Measurements from ENCODE around the gene SHB. TPM values are rescaled to one million over a fixed set of nuclear protein-coding genes. Genes with fewer than 3 reads are reported as not detected.
A peak's percentile ranks its signal among the peaks of the same experiment; 100 is the strongest.

Gene SHB
- polyA plus RNA-seq, 2 of the 4 experiments (the other 2 are of a cell fraction): 15.4 to 22.0 TPM

DNA sequence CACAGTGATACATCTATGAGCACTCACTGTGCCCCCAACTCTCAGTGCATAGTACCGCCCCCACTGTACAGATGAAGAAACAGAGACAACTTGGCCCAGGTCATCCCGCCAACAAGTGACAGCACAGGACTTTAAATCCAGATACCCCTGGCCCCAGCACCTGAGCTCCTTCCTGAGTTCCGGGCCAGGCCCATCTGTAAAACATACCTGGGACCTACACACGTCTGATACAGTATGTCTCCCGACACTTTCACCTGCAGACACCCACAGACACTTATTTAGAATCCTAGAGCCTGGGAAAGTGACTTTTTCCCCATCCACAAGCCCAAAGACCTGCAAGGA, 104.3 kb downstream of the SHB start:
- H3K9me3 ChIP-seq: no peaks in the 10 kb centered on the region
- CTCF ChIA-PET: no interaction called here
- DNase-seq (ENCODE audit: low read depth in 1 of 2, low spot score in 1 of 2): no peak
- peak overlapping the region; percentile 80 for H3K4me2 ChIP-seq
- POLR2A ChIA-PET: no interaction called here
- no peak overlapping the region for H3K4me3 ChIP-seq
- peak overlapping the region; percentile 74 to 85 for H3K27ac ChIP-seq
- FAIRE-seq: no peak
- peaks cover 66% of the 10 kb centered on the region for H3K4me1 ChIP-seq
- 67% methylated on average over 5 of the region's 5 CpGs for WGBS (ENCODE audit: missing lambda C conversion rate)
- peak; percentile 54; the same call in 1 of the 2 replicates for TF ChIP-seq RFX5 (IDR thresholded peaks at IDR 0.05)
- no peak for TF ChIP-seq RCOR1 (IDR thresholded peaks at IDR 0.05; ENCODE audit: low read depth, low read length)
- ATAC-seq: no peak

DNA sequence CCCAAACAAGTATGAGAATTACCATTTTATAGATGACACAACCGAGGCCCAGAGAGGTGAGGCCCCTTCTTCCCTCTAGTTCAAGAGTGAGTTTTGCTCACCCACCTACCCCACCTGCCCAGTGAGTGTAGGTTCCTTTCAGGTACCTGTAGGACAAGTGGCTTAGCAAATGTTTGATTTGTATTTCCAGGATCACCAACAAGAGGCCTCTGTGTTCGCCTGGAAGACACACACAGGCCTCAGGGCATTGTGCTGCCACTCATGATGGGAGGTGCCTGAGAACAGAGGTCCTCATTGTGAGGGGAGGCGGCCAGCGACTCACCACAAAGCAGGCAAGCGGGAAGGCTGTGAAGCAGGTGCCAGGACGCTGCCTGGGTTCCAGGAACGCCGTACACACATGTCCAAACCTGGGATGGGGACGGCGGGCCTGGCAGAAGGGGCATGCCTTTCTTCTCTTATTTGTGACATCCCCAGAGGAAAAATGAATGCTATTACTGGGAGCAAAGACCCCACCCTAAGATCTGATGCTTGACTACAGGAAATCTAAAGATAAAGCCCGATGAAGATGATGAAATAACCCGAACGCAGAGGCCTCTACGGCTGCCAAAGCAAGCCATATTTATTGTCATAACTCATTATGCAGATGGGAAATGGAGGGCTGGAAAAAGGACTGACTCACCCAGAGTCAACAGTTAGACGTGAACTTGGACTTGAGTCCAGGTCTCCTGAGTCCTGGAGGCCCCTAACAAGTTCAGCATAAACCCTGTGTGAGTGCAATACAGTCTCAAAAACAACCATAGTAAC, 104.9 kb downstream of the SHB start:
- FAIRE-seq: no peak
- TF ChIP-seq JUNB (IDR thresholded peaks at IDR 0.05) (peak; percentile 51; the same call in 1 of the 2 replicates), FOSL2 (IDR thresholded peaks at IDR 0.05) (peak; percentile 38; the same call in 1 of the 2 replicates), FOSL2 (CRISPR knock-in tag; IDR thresholded peaks at IDR 0.05) (peak; percentile 61), HDAC2 (IDR thresholded peaks at IDR 0.05) (no peak), KDM5A (IDR thresholded peaks at IDR 0.05) (no peak), ZNF302 (CRISPR knock-in tag; IDR thresholded peaks at IDR 0.05) (no peak), SMC3 (IDR thresholded peaks at IDR 0.05) (no peak), CBX2 (IDR thresholded peaks at IDR 0.05; ENCODE audit: borderline replicate concordance, low read depth) (no peak), EP300 (IDR thresholded peaks at IDR 0.05) (peak in 1 of 2 experiments; percentile 29; a peak in 1 of 5 replicates), CEBPB (IDR thresholded peaks at IDR 0.05) (peak in 1 of 2 experiments; percentile 41; a peak in 2 of 4 replicates), RFX5 (IDR thresholded peaks at IDR 0.05) (no peak)
- TF ChIP-seq, protein P1, sequence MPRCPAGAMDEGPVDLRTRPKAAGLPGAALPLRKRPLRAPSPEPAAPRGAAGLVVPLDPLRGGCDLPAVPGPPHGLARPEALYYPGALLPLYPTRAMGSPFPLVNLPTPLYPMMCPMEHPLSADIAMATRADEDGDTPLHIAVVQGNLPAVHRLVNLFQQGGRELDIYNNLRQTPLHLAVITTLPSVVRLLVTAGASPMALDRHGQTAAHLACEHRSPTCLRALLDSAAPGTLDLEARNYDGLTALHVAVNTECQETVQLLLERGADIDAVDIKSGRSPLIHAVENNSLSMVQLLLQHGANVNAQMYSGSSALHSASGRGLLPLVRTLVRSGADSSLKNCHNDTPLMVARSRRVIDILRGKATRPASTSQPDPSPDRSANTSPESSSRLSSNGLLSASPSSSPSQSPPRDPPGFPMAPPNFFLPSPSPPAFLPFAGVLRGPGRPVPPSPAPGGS (IDR thresholded peaks at IDR 0.05): 0 out of 3 replicates have a peak, but pooled peaks have one; percentile 42
- POLR2A ChIA-PET: no interaction called here
- H3K27ac ChIP-seq: peak overlapping the region; percentile 74 to 85
- peak; percentile 54 to 83 for DNase-seq (ENCODE audit: low read depth in 1 of 2, low spot score in 1 of 2)
- no peak overlapping the region for H3K4me3 ChIP-seq
- peak; percentile 59 to 78; a peak in 4 of 6 replicates for ATAC-seq
- H3K4me1 ChIP-seq: peaks cover 60% of the 10 kb centered on the region
- H3K9me3 ChIP-seq: no peaks in the 10 kb centered on the region
- whole genome bisulfite sequencing (ENCODE audit: missing lambda C conversion rate): 45% methylated on average over 15 of the region's 15 CpGs
- CTCF ChIA-PET: interaction anchor here (5.6 kb wide), 1 partner anchor 50 kb away, joined by 19 read pairs; no protein-coding TSS in a partner anchor
- peak overlapping the region; percentile 80 for H3K4me2 ChIP-seq

DNA sequence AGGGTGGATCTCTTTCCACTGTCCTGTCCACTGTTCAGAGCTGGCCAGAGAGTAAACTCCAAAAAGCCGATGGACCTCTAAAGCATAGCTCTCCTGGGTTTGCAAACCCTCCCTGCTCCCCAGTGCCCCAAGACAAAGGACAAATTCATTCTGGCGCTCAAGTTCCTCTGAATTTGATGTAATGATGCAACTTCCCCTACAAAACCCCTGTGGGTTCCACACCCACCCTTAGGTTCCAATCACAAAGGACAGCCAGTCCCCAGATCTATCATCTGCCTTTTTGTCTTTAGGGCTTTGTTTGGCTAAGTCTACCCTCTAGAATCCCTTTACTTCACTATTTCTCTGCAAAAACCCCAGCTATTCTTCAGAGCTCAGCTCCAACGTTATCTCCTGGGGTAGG, 107.7 kb downstream of the SHB start:
- FAIRE-seq (no peak), DNase-seq (ENCODE audit: low read depth in 1 of 2, low spot score in 1 of 2) (no peak), ATAC-seq (no peak)
- WGBS (ENCODE audit: missing lambda C conversion rate): 96% methylated on average over 3 of the region's 3 CpGs
- Histone ChIP-seq H3K4me3 (no peak overlapping the region), H3K9me3 (no peaks in the 10 kb centered on the region), H3K27ac (peak overlapping the region in 1 of 2 experiments; percentile 5; a peak in 3 of 6 replicates), H3K4me2 (no peak overlapping the region), H3K4me1 (peaks cover 37% of the 10 kb centered on the region)
- CTCF ChIA-PET: interaction anchor here (0.6 to 5.6 kb wide), 2 partner anchors 47 to 577 kb away, joined by 3 to 19 read pairs; no protein-coding TSS in a partner anchor
- POLR2A ChIA-PET: no interaction called here
- no peak for TF ChIP-seq HOXA7 (CRISPR knock-in tag; IDR thresholded peaks at IDR 0.05)
- TF ChIP-seq, protein P2, sequence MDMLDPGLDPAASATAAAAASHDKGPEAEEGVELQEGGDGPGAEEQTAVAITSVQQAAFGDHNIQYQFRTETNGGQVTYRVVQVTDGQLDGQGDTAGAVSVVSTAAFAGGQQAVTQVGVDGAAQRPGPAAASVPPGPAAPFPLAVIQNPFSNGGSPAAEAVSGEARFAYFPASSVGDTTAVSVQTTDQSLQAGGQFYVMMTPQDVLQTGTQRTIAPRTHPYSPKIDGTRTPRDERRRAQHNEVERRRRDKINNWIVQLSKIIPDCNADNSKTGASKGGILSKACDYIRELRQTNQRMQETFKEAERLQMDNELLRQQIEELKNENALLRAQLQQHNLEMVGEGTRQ (IDR thresholded peaks at IDR 0.05): no peak
- TF ChIP-seq BHLHE40 (IDR thresholded peaks at IDR 0.05; ENCODE audit: low read depth, low read length): no peak
- TF ChIP-seq TP53 (CRISPR knock-in tag; IDR thresholded peaks at IDR 0.05): no peak
- TF ChIP-seq HDAC2 (IDR thresholded peaks at IDR 0.05): no peak
- TF ChIP-seq, protein P3, sequence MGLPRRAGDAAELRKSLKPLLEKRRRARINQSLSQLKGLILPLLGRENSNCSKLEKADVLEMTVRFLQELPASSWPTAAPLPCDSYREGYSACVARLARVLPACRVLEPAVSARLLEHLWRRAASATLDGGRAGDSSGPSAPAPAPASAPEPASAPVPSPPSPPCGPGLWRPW (IDR thresholded peaks at IDR 0.05): no peak
- no peak for TF ChIP-seq FOSB (CRISPR knock-in tag; IDR thresholded peaks at IDR 0.05)
- no peak for TF ChIP-seq ZC3H11A (IDR thresholded peaks at IDR 0.05)
- no peak for TF ChIP-seq NPAS2 (CRISPR knock-in tag; IDR thresholded peaks at IDR 0.05; ENCODE audit: borderline replicate concordance)
- TF ChIP-seq CBX8 (IDR thresholded peaks at IDR 0.05): no peak
- TF ChIP-seq, protein P4, sequence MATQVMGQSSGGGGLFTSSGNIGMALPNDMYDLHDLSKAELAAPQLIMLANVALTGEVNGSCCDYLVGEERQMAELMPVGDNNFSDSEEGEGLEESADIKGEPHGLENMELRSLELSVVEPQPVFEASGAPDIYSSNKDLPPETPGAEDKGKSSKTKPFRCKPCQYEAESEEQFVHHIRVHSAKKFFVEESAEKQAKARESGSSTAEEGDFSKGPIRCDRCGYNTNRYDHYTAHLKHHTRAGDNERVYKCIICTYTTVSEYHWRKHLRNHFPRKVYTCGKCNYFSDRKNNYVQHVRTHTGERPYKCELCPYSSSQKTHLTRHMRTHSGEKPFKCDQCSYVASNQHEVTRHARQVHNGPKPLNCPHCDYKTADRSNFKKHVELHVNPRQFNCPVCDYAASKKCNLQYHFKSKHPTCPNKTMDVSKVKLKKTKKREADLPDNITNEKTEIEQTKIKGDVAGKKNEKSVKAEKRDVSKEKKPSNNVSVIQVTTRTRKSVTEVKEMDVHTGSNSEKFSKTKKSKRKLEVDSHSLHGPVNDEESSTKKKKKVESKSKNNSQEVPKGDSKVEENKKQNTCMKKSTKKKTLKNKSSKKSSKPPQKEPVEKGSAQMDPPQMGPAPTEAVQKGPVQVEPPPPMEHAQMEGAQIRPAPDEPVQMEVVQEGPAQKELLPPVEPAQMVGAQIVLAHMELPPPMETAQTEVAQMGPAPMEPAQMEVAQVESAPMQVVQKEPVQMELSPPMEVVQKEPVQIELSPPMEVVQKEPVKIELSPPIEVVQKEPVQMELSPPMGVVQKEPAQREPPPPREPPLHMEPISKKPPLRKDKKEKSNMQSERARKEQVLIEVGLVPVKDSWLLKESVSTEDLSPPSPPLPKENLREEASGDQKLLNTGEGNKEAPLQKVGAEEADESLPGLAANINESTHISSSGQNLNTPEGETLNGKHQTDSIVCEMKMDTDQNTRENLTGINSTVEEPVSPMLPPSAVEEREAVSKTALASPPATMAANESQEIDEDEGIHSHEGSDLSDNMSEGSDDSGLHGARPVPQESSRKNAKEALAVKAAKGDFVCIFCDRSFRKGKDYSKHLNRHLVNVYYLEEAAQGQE (IDR thresholded peaks at IDR 0.05): no peak
- TF ChIP-seq FOXS1 (CRISPR knock-in tag; IDR thresholded peaks at IDR 0.05): no peak

All from A549 (cell line).